Stimulated activated CD8-positive, alpha-beta memory T cell treated with anti-CD3 and anti-CD28 coated beads, Interleukin-7, amount 100 ng/mL, for 1 hour (primary cell): ENCODE measurements around the gene TPSG1.

Experiments used
- DNase-seq, 2 donors: peaks; one replicate each; pipeline ENCODE4 v3.0.0-alpha.2; 2020; ENCODE audit warnings: low read depth in 2 of 2

TPSG1 gene

GRCh38 chr16:1177053-1177452, 48.0 kb downstream of the TPSG1 start:
- no peak for DNase-seq

- no peak for DNase-seq
Measured at GRCh38 chr16:1176280-1176897, 48.7 kb downstream of the TPSG1 start.

GRCh38 chr16:1175566-1176279, 49.3 kb downstream of the TPSG1 start:
- DNase-seq: no peak

GRCh38 chr16:1174477-1175357, 50.4 kb downstream of the TPSG1 start:
- DNase-seq: no peak

- no peak for DNase-seq
Measured at GRCh38 chr16:1173788-1174451, 51.1 kb downstream of the TPSG1 start.

GRCh38 chr16:1172651-1173050, 52.4 kb downstream of the TPSG1 start:
- no peak for DNase-seq

GRCh38 chr16:1171854-1172428, 53.1 kb downstream of the TPSG1 start:
- DNase-seq: no peak
